HCT116 (cell line): Measurements from ENCODE around the gene MOB4. TPM values are rescaled to one million over a fixed set of nuclear protein-coding genes. Genes with fewer than 3 reads are reported as not detected.

Experiments
- ATAC-seq: fragments of 200-7000 bp; cut with Tn5 transposase; 2 replicates; pipeline ENCODE4 v1.9.1; 2020; ENCODE audit warnings: mild to moderate bottlenecking, moderate library complexity
- BruUV-seq: library from RNA; stranded (reverse); fragments of 400-500 nt; replicated peaks from 2 replicates; lab custom pipeline; 2021; lab: Mats Ljungman, UMichigan
- CTCF ChIA-PET: fragments of 300-600 bp; sonication (Branson Sonifier 250); formaldehyde crosslinking; loops from one replicate; lab custom pipeline; 2021; ENCODE audit warnings: antibody characterized with exemption; lab: Charles Lee
- POLR2A ChIA-PET: fragments of 300-600, 350-600 bp; sonication (Branson Sonifier 250); formaldehyde crosslinking; loops from one replicate; lab custom pipeline; 2021; ENCODE audit warnings: antibody characterized with exemption; lab: Charles Lee
- RAD21 ChIA-PET, 2 experiments: fragments of 300-600 bp; sonication (Branson Sonifier 250); formaldehyde crosslinking; loops; one replicate each; lab custom pipeline; 2023; ENCODE audit warnings: low total read pairs in 2 of 2; ENCODE audit not compliant: uncharacterized antibody in 2 of 2, unreplicated experiment in 2 of 2, low non-redundant PET in 1 of 2; lab: Charles Lee
- DNase-seq: peaks from one replicate; pipeline ENCODE4 v3.0.0-alpha.2; 2010; ENCODE audit warnings: low read depth, low spot score
- H2AFZ ChIP-seq: fragments of 200-600 bp; shearing (Covaris generic), sonication (generic); 2 replicates; pipeline ENCODE4 v1.6.1; 2017; ENCODE audit warnings: low read depth, mixed run types, mixed read lengths, antibody characterized with exemption, low read length; ENCODE audit not compliant: poor library complexity, severe bottlenecking
- H3K27ac ChIP-seq: 2 replicates; pipeline ENCODE4 v1.5.1; 2012; ENCODE audit warnings: low read depth, low read length
- H3K27me3 ChIP-seq: fragments of 200-600 bp; sonication (generic); 2 replicates; pipeline ENCODE4 v1.6.1; 2016; ENCODE audit warnings: mixed run types, low read length, mixed read lengths; ENCODE audit not compliant: insufficient read depth
- H3K36me3 ChIP-seq, 2 experiments: fragments of 200-500 bp in 1 of 2; fragments of 200-600 bp in 1 of 2; sonication (Bioruptor generic) in 1 of 2; sonication (generic) in 1 of 2; 2 replicates each; pipeline versions ENCODE4 v1.5.1 to v1.6.1; 2014 to 2016; ENCODE audit warnings: low read length in 2 of 2, inconsistent platforms in 1 of 2, mixed read lengths in 1 of 2, mixed run types in 1 of 2; ENCODE audit not compliant: insufficient read depth in 2 of 2, control insufficient read depth in 1 of 2
- H3K4me1 ChIP-seq, 2 experiments: fragments of 200-600 bp in 1 of 2; sonication (generic) in 1 of 2; 2 replicates each; pipeline versions ENCODE4 v1.5.1 to v1.6.1; 2012 to 2017; ENCODE audit warnings: low read length in 2 of 2, inconsistent platforms in 1 of 2, mild to moderate bottlenecking in 1 of 2, mixed read lengths in 1 of 2, mixed run types in 1 of 2, moderate library complexity in 1 of 2; ENCODE audit not compliant: insufficient read depth in 2 of 2, control insufficient read depth in 1 of 2
- H3K4me2 ChIP-seq: fragments of 200-600 bp; sonication (generic); 2 replicates; pipeline ENCODE4 v1.6.1; 2017; ENCODE audit warnings: mixed run types, low read length, mixed read lengths
- H3K4me3 ChIP-seq, 2 experiments: fragments of 200-600 bp in 1 of 2; sonication (generic) in 1 of 2; replicated peaks in 1 of 2; 2 replicates each; pipeline ENCODE4 v1.5.1; 2011 to 2016; ENCODE audit warnings: low read length in 2 of 2, control low read depth in 1 of 2, low read depth in 1 of 2, mild to moderate bottlenecking in 1 of 2, mixed read lengths in 1 of 2, mixed run types in 1 of 2
- H3K79me2 ChIP-seq: fragments of 200-600 bp; sonication (generic); 2 replicates; pipeline ENCODE4 v1.6.1; 2017; ENCODE audit warnings: mild to moderate bottlenecking, mixed run types, low read length, moderate library complexity, mixed read lengths; ENCODE audit not compliant: insufficient read depth
- H3K9ac ChIP-seq: fragments of 200-600 bp; sonication (generic); 2 replicates; pipeline ENCODE4 v1.6.1; 2016; ENCODE audit warnings: low read length, mixed read lengths
- H3K9me2 ChIP-seq: fragments of 200-600 bp; sonication (generic), shearing (Covaris generic); 2 replicates; pipeline ENCODE4 v1.6.1; 2017; ENCODE audit warnings: mixed run types, mild to moderate bottlenecking, moderate library complexity; ENCODE audit not compliant: insufficient read depth
- H3K9me3 ChIP-seq, 2 experiments: fragments of 200-500 bp in 1 of 2; fragments of 200-600 bp in 1 of 2; sonication (Bioruptor generic) in 1 of 2; sonication (generic) in 1 of 2; 2 replicates each; pipeline ENCODE4 v1.6.1; 2014 to 2017; ENCODE audit warnings: low read length in 2 of 2, mixed read lengths in 2 of 2, inconsistent platforms in 1 of 2, low read depth in 1 of 2, mild to moderate bottlenecking in 1 of 2, mixed run types in 1 of 2, moderate library complexity in 1 of 2; ENCODE audit not compliant: control insufficient read depth in 1 of 2, insufficient read depth in 1 of 2
- H4K20me1 ChIP-seq: fragments of 200-600 bp; sonication (generic), shearing (Covaris generic); 2 replicates; pipeline ENCODE4 v1.6.1; 2017; ENCODE audit warnings: mixed run types, mild to moderate bottlenecking, moderate library complexity; ENCODE audit not compliant: insufficient read depth
- ATF3 ChIP-seq: IDR thresholded peaks from 2 replicates; pipeline ENCODE4 v1.6.1; 2012
- CEBPB ChIP-seq: IDR thresholded peaks from 2 replicates; pipeline ENCODE4 v1.6.1; 2012; ENCODE audit warnings: low read depth
- EGR1 ChIP-seq: IDR thresholded peaks from 2 replicates; pipeline ENCODE4 v1.6.1; 2012; ENCODE audit warnings: low read depth
- ELF1 ChIP-seq: IDR thresholded peaks from 2 replicates; pipeline ENCODE4 v1.6.1; 2012; ENCODE audit warnings: low read depth, borderline replicate concordance
- EZH2 ChIP-seq: fragments of 200-600 bp; sonication (generic); IDR thresholded peaks from 2 replicates; pipeline ENCODE4 v1.6.1; 2017; ENCODE audit warnings: antibody characterized with exemption, mixed run types
- EZH2phosphoT487 ChIP-seq: fragments of 200-600 bp; IDR thresholded peaks from 2 replicates; pipeline ENCODE4 v1.6.1; 2018; ENCODE audit warnings: antibody characterized with exemption, borderline replicate concordance
- FOSL1 ChIP-seq: IDR thresholded peaks from 2 replicates; pipeline ENCODE4 v1.6.1; 2012; ENCODE audit warnings: low read depth
- JUND ChIP-seq: IDR thresholded peaks from 2 replicates; pipeline ENCODE4 v1.6.1; 2012
- MAX ChIP-seq: IDR thresholded peaks from 2 replicates; pipeline ENCODE4 v1.6.1; 2012
- POLR2A ChIP-seq: IDR thresholded peaks from 2 replicates; pipeline ENCODE4 v1.7.0; 2011; ENCODE audit warnings: borderline replicate concordance; ENCODE audit not compliant: insufficient read depth, insufficient read length; ENCODE audit errors: extremely low read depth
- POLR2AphosphoS5 ChIP-seq: IDR thresholded peaks from 2 replicates; pipeline ENCODE4 v1.6.1; 2011; ENCODE audit warnings: mild to moderate bottlenecking, low read depth, low read length, moderate library complexity
- SIN3A ChIP-seq: IDR thresholded peaks from 2 replicates; pipeline ENCODE4 v1.6.1; 2012; ENCODE audit warnings: low read depth
- SP1 ChIP-seq: IDR thresholded peaks from 2 replicates; pipeline ENCODE4 v1.6.1; 2012; ENCODE audit warnings: low read depth
- TCF7L2 ChIP-seq: IDR thresholded peaks from 2 replicates; pipeline ENCODE4 v1.7.0; 2011; ENCODE audit warnings: borderline replicate concordance, inconsistent platforms; ENCODE audit not compliant: insufficient read depth, insufficient read length; ENCODE audit errors: extremely low read depth
- YY1 ChIP-seq: IDR thresholded peaks from 2 replicates; pipeline ENCODE4 v1.6.1; 2011; ENCODE audit warnings: low read length, low read depth, moderate library complexity, mild to moderate bottlenecking; ENCODE audit not compliant: insufficient replicate concordance; ENCODE audit errors: extremely low read depth
- ZBTB33 ChIP-seq: IDR thresholded peaks from 2 replicates; pipeline ENCODE4 v1.6.1; 2011; ENCODE audit warnings: mild to moderate bottlenecking, low read length, moderate library complexity; ENCODE audit not compliant: insufficient replicate concordance; ENCODE audit errors: extremely low read depth
- ZFX ChIP-seq: fragments of 450-650 bp; IDR thresholded peaks from 2 replicates; pipeline ENCODE4 v1.6.1; 2017
- ZNF274 ChIP-seq: fragments of 200-500 bp; sonication (Bioruptor generic); IDR thresholded peaks from 2 replicates; pipeline ENCODE4 v1.6.1; 2014; ENCODE audit warnings: mild to moderate bottlenecking, low read depth, low read length, inconsistent platforms
- intact Hi-C: fragments of 100-400 bp; cut with micrococcal nuclease; formaldehyde crosslinking; loops from 2 replicates; pipeline ENCODE4 v1.10.0; 2022
- total RNA-seq: library from RNA; stranded (reverse); gene quantifications from one replicate; pipeline ENCODE4 v1.2.1, GENCODE V29; 2021; ENCODE audit not compliant: unreplicated experiment
- TF ChIP-seq, protein P1 (sequence below), 3 experiments: fragments of 200-600 bp in 1 of 3; sonication (generic) in 1 of 3; IDR thresholded peaks in 2 of 3; conservative IDR thresholded peaks in 1 of 3; 2 replicates each; pipeline ENCODE4 v1.5.1; 2012 to 2017; ENCODE audit warnings: low read depth in 2 of 3, low read length in 2 of 3, antibody characterized with exemption in 1 of 3, borderline replicate concordance in 1 of 3, control low read depth in 1 of 3, mild to moderate bottlenecking in 1 of 3, mixed read lengths in 1 of 3, mixed run types in 1 of 3, moderate library complexity in 1 of 3; ENCODE audit not compliant: insufficient read depth in 1 of 3

Gene MOB4
- total RNA-seq, 1 experiment from 2014 or later, result 24.4 TPM

DNA sequence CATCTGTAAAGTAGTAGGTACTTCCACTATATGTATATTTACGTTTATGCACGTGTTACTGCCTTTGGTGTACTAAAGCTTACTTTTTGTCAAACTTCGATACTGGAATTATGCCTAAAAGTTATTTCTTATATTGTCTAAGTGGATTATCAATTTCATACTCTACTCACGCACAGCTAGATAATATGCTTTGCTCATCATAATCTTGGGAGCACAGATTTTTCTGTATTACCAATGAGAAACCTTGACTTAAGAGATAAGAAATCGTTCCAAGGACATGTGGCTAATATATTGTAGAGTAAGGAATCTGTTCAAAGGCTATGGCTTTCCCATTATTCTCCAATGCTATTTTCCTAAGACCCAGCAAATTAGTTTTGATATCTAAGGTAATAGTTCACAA, 9.2 kb upstream of the MOB4 start (continued):
- TF ChIP-seq, protein P1, sequence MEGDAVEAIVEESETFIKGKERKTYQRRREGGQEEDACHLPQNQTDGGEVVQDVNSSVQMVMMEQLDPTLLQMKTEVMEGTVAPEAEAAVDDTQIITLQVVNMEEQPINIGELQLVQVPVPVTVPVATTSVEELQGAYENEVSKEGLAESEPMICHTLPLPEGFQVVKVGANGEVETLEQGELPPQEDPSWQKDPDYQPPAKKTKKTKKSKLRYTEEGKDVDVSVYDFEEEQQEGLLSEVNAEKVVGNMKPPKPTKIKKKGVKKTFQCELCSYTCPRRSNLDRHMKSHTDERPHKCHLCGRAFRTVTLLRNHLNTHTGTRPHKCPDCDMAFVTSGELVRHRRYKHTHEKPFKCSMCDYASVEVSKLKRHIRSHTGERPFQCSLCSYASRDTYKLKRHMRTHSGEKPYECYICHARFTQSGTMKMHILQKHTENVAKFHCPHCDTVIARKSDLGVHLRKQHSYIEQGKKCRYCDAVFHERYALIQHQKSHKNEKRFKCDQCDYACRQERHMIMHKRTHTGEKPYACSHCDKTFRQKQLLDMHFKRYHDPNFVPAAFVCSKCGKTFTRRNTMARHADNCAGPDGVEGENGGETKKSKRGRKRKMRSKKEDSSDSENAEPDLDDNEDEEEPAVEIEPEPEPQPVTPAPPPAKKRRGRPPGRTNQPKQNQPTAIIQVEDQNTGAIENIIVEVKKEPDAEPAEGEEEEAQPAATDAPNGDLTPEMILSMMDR (IDR thresholded peaks at IDR 0.05 in 2 of 3, conservative IDR thresholded peaks at IDR 0.05 in 1 of 3; ENCODE audit: borderline replicate concordance in 1 of 3, insufficient read depth in 1 of 3, low read depth in 2 of 3, low read length in 2 of 3), result no peak
- TF ChIP-seq MAX (no peak), JUND (no peak)

- H3K9me2 ChIP-seq, result no peaks in the 10 kb centered on the region
- H3K27me3 ChIP-seq, result no peaks in the 10 kb centered on the region
- intact Hi-C loops, result no loop called here
- no TSS peak for BruUV-seq
- TF ChIP-seq ZNF274 (no peak), JUND (no peak), ZFX (no peak), SIN3A (no peak), POLR2A (no peak), EGR1 (no peak), ATF3 (no peak), EZH2 (no peak), CEBPB (no peak), FOSL1 (no peak), ZBTB33 (no peak), ELF1 (no peak), POLR2AphosphoS5 (no peak), EZH2phosphoT487 (no peak), SP1 (no peak), TCF7L2 (no peak), YY1 (no peak)
- TF ChIP-seq, protein P1 (IDR thresholded peaks at IDR 0.05 in 2 of 3, conservative IDR thresholded peaks at IDR 0.05 in 1 of 3; ENCODE audit: borderline replicate concordance in 1 of 3, insufficient read depth in 1 of 3, low read depth in 2 of 3, low read length in 2 of 3), result no peak
- no peak for ATAC-seq
- no peak overlapping the region for H3K4me3 ChIP-seq
- H2AFZ ChIP-seq, result no peak overlapping the region
- ChIA-PET POLR2A (no interaction called here), CTCF (no interaction called here), RAD21 (no interaction called here)
- no peaks in the 10 kb centered on the region for H3K9me3 ChIP-seq
- H3K27ac ChIP-seq, result no peak overlapping the region
- no peak for DNase-seq
- peaks cover 10 to 17% of the 10 kb centered on the region in 2 experiments; a peak in 3 of 4 replicates for H3K4me1 ChIP-seq
- no peaks in the 10 kb centered on the region for H3K36me3 ChIP-seq
- H3K9ac ChIP-seq, result no peak overlapping the region
- no peak overlapping the region for H3K4me2 ChIP-seq
- H4K20me1 ChIP-seq, result no peaks in the 10 kb centered on the region
- peaks cover 28% of the 10 kb centered on the region for H3K79me2 ChIP-seq
Measured at GRCh38 chr2:197513915-197514314, 2.0 kb upstream of the MOB4 start.
